Astrocyte (in vitro differentiated cells and primary cell): ENCODE data around the gene ZFYVE27.

Source experiments
- CTCF ChIP-seq: IDR thresholded peaks from 2 replicates; pipeline ENCODE4 v1.5.1; 2011; ENCODE audit warnings: low read depth, mild to moderate bottlenecking, inconsistent platforms, low read length, moderate library complexity; ENCODE audit not compliant: insufficient read depth
- EZH2 ChIP-seq: IDR thresholded peaks from 2 replicates; pipeline ENCODE4 v1.6.1; 2012; ENCODE audit warnings: mild to moderate bottlenecking, low read length, inconsistent platforms; ENCODE audit not compliant: insufficient read depth

DNA sequence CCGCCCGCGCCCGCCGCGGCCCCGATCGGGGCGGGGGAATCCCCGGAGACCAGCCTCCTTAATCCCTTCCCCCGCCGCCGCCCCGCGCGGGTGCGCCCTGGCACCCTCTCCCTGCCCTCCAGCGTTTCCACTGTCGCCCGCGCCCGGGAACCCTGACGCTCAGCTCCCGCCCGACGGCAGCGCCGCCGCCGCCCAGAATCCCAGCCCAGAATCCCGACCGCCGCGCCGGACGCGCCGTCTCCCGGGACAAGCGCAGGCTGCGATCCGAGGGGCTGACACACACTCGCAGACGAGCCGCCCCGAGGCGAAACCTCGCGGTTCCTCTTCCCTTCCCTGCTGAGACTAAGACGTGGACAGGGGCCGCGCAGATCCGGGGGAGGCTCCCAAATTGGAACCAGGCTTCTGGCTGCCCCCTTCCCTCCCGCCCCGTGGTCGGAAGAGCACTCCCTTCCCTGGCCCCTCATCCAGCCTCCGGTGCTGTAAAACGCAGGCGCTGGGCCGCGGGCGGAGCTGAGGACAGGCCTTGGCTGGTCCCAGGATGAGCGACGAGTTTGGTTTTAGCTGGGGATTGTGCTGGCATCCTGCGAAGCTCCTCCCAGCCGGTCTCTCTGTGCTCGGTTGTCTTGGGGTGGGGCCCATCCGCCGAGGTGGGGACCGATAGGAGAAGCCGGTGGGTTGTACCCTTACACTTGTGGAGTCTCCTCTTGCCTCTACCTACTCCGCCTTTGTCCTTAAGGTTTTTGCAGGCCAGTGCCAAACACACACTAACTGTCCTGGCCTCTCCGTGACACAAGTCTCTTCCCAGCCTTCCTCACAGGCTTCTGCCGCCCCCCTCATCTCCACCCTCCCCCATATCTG lies 22.3 kb upstream of the ZFYVE27 start:
- TF ChIP-seq CTCF (no peak), EZH2 (no peak)
